ENCODE data around the gene RIPOR2. TPM values are rescaled to one million over a fixed set of nuclear protein-coding genes. Genes with fewer than 3 reads are reported as not detected.

RIPOR2 gene
- total RNA-seq, 1 donor from 2014 or later = 3.1 TPM

DNA sequence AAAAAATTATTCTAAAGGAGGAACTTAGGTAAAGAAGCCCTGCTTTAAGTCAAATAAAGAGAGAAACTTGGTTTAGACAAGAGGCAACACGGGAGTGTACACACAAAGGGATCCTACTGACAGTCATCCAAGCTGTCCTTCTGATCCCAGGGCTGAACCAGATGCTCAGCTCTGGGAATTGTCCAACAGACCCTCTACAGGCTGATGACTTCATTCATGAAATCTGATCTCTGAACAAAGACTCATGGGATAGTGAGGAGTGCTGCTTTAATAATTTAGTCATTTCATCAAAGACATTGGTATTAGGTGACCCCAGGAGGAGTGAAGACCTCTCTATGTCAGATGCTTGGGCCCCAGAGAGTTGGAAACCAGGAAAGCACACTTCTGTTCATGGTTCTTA lies 71.4 kb downstream of the RIPOR2 start:
- ATAC-seq (ENCODE audit: poor library complexity) (no peak), DNase-seq (no peak)
- intact Hi-C loops (cut with DNase I) = no loop called here

DNA sequence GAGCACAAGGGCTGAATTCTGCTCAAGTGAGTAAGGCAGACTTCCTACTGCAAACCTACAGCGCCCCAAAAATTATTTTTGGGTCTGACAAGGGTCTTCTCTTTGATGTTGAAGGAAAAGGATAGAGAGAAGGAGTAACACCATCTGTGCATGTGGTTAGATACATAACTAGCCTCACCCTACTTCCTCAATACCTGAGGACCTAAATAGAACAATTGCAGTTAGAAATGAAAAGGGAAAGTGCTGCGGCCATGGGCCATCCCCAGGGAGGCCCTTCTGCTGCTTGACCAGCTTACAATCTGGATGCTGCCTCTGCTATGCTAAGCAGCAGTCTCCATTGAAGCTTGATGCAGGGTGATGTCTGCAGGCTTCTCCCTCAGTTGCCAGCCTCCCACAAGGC lies 73.8 kb downstream of the RIPOR2 start:
- DNase-seq = no peak
- no peak for ATAC-seq (ENCODE audit: poor library complexity)
- intact Hi-C loops (cut with DNase I) = no loop called here

DNA sequence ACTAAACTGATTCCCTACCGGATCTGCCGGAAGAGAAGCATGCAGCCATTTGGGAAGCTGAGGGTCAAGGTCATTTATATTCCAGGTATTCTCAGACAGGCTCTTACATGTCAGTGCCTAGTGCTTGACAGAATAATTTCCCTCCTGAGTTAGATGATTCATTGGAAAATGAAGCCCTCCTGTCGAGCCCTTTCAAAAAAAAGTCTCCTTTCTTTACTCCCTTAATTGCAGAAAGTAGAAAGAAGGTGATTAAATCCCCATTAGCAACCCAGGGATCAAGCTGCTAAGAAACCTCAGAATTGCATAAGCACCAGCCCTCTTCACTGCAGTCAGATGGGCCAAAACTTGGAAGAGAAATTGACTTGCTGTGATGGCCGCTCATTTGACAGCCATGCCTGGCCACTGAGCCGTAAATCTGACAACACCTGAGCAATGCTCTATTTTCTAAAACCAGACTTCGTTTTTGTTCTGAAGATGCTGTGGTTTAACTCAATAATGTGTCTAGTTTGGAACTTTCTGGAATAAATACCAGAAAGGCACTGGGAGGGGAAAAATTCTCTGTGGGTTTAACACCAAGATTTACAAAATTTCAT lies 76.1 kb downstream of the RIPOR2 start:
- intact Hi-C loops (cut with DNase I) = loop anchor here (5.0 kb wide), 1 partner anchor 213 kb away; no protein-coding TSS in a partner anchor
- no peak for ATAC-seq (ENCODE audit: poor library complexity)
- no peak for DNase-seq

DNA sequence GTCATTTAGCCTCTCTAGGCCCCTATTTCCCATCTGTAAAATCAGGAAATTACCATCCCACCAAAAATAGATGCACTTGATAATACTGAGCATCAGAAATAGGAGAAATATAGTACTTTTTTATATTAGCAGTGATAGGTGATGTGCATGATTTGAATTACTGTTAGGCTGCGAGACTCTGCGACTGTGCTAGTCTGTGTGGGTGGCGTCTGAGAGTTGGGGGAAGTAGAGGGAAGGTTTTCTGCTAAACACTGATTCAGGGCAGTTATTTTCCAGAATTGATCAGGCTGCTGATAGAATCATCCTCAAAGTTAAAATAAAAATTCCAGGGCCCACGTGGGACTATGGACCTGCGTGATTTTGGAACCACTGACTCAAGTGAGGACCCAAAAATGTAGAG lies 76.6 kb downstream of the RIPOR2 start:
- DNase-seq = no peak
- ATAC-seq (ENCODE audit: poor library complexity) = no peak
- intact Hi-C loops (cut with DNase I) = loop anchor here (5.0 kb wide), 1 partner anchor 213 kb away; no protein-coding TSS in a partner anchor

DNA sequence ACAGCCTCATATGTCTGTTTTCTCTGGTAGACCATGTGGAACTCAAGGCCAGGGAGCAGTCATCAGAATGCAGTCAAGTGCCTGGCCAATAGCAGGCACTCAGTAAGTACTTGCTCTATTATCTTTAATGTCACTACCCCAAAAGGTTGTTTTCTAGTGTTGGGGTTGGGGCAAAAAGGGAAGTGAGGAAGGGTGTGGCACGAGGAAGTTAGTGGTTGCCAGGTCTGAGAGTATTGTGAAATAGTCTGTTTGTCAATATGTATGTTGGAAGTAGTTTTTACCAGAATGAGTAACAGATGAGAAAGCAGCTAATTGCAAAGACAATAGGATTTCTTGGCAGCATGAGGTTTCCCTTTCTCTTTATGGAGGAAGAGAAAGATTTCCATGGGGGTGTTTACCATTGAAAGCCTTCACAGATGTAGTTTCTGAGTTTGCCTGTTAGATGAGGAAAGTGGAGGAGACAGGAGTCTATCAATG lies 77.5 kb downstream of the RIPOR2 start:
- DNase-seq (no peak), ATAC-seq (ENCODE audit: poor library complexity) (peak; percentile 47)
- intact Hi-C loops (cut with DNase I) = loop anchor here (5.0 kb wide), 1 partner anchor 214 kb away; no protein-coding TSS in a partner anchor

DNA sequence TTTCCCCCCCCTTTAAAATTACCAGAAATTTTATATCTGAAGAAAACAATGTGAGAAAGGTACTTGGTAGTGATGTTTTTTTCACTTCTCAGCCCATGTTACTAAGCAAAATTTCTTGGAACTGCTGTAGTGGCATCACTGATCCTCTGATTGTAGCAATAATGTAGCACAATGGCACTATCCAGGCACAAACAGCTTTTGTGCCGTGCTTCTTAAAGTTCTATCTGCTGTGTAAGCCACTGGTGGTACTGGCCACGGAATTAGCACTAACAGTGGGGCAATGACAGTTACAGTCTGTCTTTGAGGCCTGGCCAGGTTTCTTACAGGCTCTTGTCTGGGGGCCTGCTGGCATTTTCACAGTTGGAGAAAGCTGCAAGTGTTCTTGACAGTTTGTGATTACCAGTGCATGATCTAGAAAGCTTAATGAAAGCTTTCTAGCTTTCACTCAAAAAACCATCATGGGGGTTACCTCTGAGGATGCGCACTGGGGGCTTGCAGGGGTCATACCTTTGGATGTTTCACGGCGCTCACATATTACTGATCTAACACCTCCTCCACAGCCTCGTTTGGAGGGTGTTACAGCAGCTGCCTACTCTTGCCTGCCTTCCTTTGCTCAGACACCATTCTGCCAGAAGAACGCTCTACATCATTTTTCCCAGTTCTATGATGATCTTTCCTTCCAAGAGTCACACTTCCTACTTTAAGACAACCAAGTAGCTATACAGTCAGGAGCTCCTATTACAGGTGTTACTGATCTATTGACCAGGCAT lies 78.7 kb downstream of the RIPOR2 start:
- no peak for ATAC-seq (ENCODE audit: poor library complexity)
- intact Hi-C loops (cut with DNase I) = loop anchor here (2.0 to 5.0 kb wide), 2 partner anchors 134 to 215 kb away; no protein-coding TSS in a partner anchor
- DNase-seq = no peak

DNA sequence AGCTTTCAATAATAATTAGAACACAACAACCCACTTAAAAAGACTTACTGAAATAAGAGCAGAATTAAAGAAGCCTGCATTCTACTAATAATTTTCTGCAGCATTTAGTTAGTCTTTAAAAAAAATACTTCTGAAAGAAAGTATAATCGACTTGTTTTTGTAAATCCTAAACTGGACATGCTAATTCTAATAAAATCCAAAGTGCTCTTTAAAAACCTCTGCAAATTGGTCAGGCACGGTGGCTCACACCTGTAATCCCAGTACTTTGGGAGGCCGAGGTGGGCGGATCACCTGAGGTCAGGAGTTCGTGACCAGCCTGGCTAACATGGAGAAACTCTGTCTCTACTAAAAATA lies 79.5 kb downstream of the RIPOR2 start:
- DNase-seq (no peak), ATAC-seq (ENCODE audit: poor library complexity) (no peak)
- intact Hi-C loops (cut with DNase I) = loop anchor here (2.0 to 5.0 kb wide), 2 partner anchors 135 to 216 kb away; no protein-coding TSS in a partner anchor

DNA sequence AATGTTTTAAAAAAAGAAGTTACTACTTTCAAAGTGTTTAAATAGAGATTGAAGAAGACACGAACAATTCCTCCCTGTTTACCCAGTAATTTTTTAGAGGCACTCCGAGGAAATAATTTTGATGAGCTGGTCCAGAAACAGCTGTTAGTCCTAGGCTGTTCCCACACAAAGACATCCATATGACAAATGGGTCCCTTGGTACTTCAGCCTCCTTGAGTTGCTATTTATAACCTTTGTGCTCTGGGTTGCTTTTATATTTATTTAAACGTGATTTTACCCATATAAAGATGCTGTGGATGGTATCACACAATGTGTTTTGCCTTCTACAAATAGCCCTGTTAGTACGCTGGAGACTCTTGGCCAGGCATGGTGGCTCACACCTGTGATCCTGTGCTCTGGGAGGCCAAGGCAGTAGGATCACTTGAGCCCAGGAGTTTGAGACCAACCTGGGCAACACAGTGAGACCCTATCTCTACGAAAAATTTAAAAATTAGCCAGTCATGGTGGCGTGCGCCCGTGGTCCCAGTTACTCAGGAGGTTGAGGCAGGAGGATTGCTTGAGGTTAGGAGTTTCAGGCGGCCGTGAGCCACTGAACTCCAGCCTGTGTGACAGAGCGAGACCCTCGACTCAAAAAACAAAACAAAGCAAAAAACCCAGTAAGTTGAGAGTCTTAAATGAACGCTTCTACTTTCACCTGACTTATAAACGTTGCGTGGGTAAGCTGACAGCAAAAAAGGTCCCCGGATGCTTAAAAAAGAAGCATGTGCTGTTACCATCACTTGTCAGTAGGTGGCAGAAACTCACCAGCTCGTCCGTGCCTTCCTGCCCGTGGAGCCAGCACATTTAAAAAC lies 80.1 kb downstream of the RIPOR2 start:
- intact Hi-C loops (cut with DNase I) = loop anchor here (2.0 to 5.0 kb wide), 2 partner anchors 135 to 217 kb away; no protein-coding TSS in a partner anchor
- peak; percentile 58 for DNase-seq
- ATAC-seq (ENCODE audit: poor library complexity) = peak; percentile 84

DNA sequence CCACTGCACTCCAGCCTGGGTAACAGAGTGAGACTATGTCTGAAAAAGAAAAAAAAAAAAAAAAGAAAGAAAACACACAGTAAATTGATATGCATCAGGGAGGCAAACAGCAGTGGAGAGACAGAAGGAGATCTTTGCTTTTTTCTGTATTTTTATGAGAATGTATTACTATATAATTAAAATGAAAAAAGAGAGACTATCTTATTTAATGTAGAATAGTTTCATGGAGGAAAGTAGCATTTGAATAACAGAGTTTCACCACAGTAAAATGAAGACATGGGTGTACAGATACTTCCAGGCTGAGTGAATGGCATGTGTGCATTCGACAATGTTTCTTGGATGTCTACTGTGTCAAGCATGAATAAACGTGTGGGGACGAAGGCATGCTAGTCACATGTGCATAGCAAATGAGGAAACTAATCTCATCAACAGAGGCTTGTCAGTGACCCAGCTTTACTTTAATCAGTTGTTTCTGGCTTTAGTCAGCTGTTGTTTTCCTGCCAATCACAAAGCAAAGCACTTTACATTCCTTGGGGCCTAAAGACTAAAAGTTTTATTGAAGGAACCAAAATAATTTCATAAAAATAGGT lies 81.6 kb downstream of the RIPOR2 start:
- intact Hi-C loops (cut with DNase I) = no loop called here
- DNase-seq (no peak), ATAC-seq (ENCODE audit: poor library complexity) (no peak)

DNA sequence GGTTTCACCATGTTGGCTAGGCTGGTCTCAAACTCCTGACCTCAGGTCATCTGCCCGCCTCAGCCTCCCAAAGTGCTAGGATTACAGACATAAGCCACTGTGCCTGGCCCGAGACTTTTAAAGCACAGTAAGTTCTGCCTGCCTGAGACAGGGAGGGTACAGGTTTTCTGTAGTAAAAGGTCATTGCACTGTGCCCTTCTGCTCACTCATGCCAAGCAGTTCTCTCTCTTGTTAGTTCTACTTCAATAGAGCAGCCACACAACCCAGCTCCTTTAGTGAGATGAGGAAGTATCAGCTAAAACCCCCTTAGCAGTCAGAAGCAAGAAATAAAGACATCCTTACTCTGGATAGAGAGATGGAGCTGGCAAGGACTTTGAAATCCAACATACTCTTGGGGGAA lies 84.7 kb downstream of the RIPOR2 start:
- ATAC-seq (ENCODE audit: poor library complexity) = no peak
- DNase-seq = no peak
- intact Hi-C loops (cut with DNase I) = no loop called here

DNA sequence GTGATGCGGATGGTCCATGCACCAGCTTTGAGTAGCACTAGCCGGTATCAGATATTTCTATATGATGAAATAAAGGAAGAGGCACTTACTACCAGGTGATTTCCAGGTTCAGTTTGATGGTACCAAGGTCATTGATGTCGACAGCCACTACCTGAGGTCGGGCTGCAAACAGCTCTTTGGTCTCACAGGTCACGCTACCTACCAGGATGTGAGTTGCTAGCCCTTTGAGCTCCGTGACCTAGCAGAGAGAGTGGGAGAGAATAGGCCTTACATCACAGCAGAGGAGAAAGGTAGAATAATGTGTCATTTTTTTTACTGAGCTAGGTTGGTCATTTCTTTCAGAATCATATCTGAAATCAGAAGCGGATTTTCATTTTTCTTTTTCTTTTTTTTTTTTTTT lies 86.0 kb downstream of the RIPOR2 start:
- intact Hi-C loops (cut with DNase I) = no loop called here
- ATAC-seq (ENCODE audit: poor library complexity) = no peak
- DNase-seq = no peak

DNA sequence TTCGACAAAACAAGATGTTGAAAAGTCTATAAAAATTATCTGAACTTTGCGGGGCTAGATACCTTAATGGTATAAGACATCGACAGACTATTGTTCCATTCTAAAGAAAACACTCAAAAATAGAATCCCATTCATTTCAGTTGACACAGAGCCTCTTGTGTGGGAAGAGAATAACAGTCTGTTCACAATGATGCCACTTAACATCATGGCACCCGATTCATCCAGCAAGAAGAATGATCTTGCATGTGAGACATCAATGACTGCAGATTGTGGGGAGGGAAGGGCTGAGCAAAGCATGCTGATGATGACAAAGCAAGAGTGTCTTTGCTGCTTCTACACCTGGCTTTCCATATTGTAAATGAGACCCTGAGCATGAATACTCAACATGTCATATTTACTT lies 87.3 kb downstream of the RIPOR2 start:
- intact Hi-C loops (cut with DNase I) = no loop called here
- DNase-seq = no peak

DNA sequence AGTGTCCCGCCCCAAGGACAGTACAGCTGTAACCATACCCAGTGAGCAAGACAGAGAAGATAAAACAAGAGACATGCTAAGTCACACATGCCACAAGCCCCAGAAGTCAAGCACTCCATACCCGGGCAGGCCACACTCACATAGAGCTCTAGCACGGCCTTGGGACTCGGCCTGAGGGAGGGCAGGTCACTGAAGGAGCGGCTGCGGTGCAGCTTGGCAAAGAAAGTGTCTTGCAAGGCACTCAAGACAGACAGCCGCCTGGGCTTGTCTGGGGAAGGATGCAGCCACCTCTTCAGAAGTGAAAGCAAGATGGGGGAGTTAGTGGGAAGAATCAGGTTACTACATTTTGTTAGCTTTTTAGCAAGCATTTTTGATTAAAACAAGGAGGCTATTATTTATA lies 88.4 kb downstream of the RIPOR2 start:
- intact Hi-C loops (cut with DNase I) = no loop called here
- ATAC-seq (ENCODE audit: poor library complexity) = no peak
- no peak for DNase-seq

More for the DNA sequence above, 87.3 kb downstream of the RIPOR2 start:
- ATAC-seq (ENCODE audit: poor library complexity) = no peak

DNA sequence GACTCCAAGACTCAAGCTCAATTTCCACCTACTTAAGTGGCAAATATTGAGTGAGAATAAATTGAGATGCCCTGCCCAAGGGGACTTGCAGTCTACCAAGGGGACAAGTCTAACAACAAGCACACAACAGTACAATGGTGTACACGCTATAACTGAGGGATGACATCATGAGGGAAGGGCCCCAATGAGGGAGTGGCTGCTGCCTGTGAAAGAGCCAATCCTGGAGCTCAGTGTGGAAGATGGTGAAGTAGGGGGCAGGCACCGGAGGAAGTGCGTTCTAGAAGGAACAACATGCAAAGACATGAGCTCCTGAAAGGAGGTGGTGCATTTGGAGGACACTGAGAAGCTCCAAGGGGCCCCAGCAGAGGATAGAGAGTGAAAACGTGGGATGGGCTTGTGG lies 90.2 kb downstream of the RIPOR2 start:
- intact Hi-C loops (cut with DNase I) = no loop called here
- no peak for ATAC-seq (ENCODE audit: poor library complexity)
- DNase-seq = no peak

DNA sequence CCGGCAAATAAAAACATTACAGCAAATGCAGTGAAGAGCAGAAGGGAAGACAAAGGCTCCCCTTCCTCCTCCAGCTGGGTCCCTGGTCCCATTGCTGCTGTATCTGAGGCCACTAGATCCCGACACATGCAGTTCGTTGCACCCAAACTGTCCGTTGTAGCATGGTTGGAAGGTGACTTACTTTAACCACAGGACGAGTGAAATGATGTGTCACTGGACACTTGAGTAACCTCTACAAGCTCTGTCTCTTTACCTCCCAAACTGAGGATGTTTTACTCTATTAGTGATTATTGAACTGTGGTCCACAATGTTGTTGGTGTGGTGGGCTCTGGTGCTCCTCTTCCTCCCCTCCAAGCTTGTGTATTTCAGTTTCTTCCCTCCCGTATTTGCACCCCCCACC lies 90.9 kb downstream of the RIPOR2 start:
- ATAC-seq (ENCODE audit: poor library complexity) (no peak), DNase-seq (no peak)
- intact Hi-C loops (cut with DNase I) = no loop called here

DNA sequence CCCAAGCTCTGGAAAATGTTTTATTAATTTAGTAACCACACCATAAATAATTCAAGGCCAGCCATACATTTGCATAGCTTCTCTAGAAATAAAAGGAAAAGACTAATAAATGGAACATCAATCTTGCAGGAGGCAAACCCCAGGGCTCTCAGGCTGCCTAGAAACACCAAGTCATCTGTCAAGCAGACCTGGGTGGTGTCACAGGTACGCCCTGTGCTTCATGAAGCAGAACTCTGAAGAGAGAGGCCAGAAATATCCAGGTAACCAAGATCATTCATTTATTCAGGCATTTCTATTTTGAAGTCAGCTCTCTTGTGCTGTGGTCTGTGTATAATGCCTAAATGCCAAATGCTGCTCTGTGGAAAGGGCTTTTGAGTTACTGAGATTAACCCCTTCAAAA lies 91.7 kb downstream of the RIPOR2 start:
- intact Hi-C loops (cut with DNase I) = no loop called here
- DNase-seq (no peak), ATAC-seq (ENCODE audit: poor library complexity) (no peak)

DNA sequence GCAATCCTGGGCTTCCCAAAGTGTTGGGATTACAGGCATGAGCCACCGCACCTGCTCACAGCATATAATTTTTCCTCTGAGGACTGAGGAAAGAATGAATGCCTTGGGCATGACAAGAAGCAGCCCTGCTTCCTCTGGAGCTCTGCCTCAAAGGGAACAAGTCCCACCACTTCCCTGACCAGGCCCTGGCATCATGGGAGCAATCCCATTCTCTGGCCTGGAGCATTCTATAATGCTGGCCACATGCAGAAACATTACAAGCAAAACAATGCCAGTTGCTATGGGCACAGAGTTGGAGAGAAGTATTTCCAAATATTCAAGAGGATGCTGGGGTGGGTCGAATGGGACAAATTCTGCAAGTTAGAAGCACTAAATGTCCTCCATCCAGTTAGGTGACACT lies 95.6 kb downstream of the RIPOR2 start:
- ATAC-seq (ENCODE audit: poor library complexity) (no peak), DNase-seq (no peak)
- intact Hi-C loops (cut with DNase I) = no loop called here

DNA sequence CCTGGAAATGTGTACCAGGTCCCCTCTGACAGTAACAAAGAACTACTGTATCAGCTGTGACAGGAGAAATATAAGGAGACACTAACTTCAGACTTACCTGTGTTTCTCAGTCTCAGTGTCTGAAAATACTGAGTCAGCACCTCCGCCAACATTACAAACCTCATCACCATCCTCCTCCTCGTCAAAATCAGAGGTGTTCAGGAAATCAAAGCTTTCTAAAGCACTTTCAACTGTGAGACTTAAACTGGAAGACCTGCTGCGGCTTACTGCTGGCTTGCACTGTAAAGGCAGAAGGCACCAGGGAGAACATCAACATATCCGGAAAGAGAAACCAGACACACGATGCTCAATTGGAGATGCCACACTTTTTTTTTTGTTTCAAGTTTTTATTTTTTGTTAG lies 96.8 kb downstream of the RIPOR2 start:
- ATAC-seq (ENCODE audit: poor library complexity) (no peak), DNase-seq (no peak)
- intact Hi-C loops (cut with DNase I) = no loop called here

DNA sequence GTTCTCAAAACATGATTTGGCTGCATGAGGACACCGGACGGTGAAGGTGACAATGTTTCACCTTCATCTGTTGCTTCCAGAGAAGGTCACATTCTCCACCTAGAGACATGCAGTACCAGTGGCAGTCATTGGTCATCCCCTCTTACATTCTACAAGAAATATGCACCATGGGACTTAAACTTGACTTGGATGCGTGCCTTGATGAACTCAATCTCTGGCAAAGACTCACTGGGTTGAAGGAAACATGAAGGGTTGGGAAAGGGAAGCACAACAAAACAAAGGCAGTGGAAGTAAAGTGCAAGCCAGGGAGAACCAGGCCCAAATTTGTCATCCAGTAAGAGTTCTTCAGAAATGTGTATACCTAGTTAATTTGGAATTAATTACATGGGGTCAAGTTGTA lies 97.7 kb downstream of the RIPOR2 start:
- DNase-seq (no peak), ATAC-seq (ENCODE audit: poor library complexity) (peak; percentile 48)
- intact Hi-C loops (cut with DNase I) = no loop called here

Measured in Right ventricle myocardium superior (tissue), 1 donor.